Sigmoid colon (tissue), 4 donors: ENCODE data around the gene THBS4.

Experiments
- CTCF ChIP-seq, 4 experiments: fragments of 450-650 bp in 3 of 4; fragments of 200-600 bp in 1 of 4; IDR thresholded peaks; one replicate each; pipeline ENCODE4 v1.5.1; 2016 to 2019; ENCODE audit warnings: antibody characterized with exemption in 4 of 4, mild to moderate bottlenecking in 3 of 4, moderate library complexity in 2 of 4
- EP300 ChIP-seq, 4 donors: sonication (generic); formaldehyde crosslinking; IDR thresholded peaks; one replicate each; pipeline ENCODE4 v1.6.1; 2017; ENCODE audit warnings: antibody characterized with exemption in 4 of 4
- POLR2A ChIP-seq, 2 donors: fragments of 450-650 bp; IDR thresholded peaks; one replicate each; pipeline ENCODE4 v1.6.1; 2016; ENCODE audit warnings: antibody characterized with exemption in 2 of 2, mild to moderate bottlenecking in 2 of 2, moderate library complexity in 2 of 2
- POLR2AphosphoS5 ChIP-seq, 4 donors: sonication (generic); formaldehyde crosslinking; IDR thresholded peaks; one replicate each; pipeline ENCODE4 v1.6.1; 2017; ENCODE audit warnings: antibody characterized with exemption in 4 of 4

GRCh38 chr5:80119372-80119771, 84.2 kb downstream of the THBS4 start:
- no peak for TF ChIP-seq POLR2A (IDR thresholded peaks at IDR 0.05)
- TF ChIP-seq CTCF (IDR thresholded peaks at IDR 0.05): no peak
- no peak for TF ChIP-seq EP300 (IDR thresholded peaks at IDR 0.05)
- TF ChIP-seq POLR2AphosphoS5 (IDR thresholded peaks at IDR 0.05): no peak
